ENCODE data around the gene CLDN7. TPM values are rescaled to one million over a fixed set of nuclear protein-coding genes. Genes with fewer than 3 reads are reported as not detected.

Gene CLDN7
- total RNA-seq, 4 donors from 2014 or later, result 1.4 to 16.9 (median 4.7) TPM; not detected in 1

- WGBS, 2 donors (ENCODE audit: low coverage in 1 of 2), result 60 to 75% methylated on average over 1 to 2 of the region's 4 CpGs
- Histone ChIP-seq H3K9me3 (no peaks in the 10 kb centered on the region), H3K4me1 (peaks cover 0 to 34% (median 22%) of the 10 kb centered on the region in 3 donors), H3K36me3 (peaks cover 0 to 45% of the 10 kb centered on the region in 2 donors), H3K4me3 (no peak overlapping the region), H3K27ac (no peak overlapping the region), H3K27me3 (peaks cover 51% of the 10 kb centered on the region)
- TF ChIP-seq EP300 (IDR thresholded peaks at IDR 0.05) (no peak), POLR2A (IDR thresholded peaks at IDR 0.05) (no peak)
- TF ChIP-seq, protein P1, sequence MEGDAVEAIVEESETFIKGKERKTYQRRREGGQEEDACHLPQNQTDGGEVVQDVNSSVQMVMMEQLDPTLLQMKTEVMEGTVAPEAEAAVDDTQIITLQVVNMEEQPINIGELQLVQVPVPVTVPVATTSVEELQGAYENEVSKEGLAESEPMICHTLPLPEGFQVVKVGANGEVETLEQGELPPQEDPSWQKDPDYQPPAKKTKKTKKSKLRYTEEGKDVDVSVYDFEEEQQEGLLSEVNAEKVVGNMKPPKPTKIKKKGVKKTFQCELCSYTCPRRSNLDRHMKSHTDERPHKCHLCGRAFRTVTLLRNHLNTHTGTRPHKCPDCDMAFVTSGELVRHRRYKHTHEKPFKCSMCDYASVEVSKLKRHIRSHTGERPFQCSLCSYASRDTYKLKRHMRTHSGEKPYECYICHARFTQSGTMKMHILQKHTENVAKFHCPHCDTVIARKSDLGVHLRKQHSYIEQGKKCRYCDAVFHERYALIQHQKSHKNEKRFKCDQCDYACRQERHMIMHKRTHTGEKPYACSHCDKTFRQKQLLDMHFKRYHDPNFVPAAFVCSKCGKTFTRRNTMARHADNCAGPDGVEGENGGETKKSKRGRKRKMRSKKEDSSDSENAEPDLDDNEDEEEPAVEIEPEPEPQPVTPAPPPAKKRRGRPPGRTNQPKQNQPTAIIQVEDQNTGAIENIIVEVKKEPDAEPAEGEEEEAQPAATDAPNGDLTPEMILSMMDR (IDR thresholded peaks at IDR 0.05), result no peak
- no peak for ATAC-seq
These were observed 2.1 kb downstream of the CLDN7 start for GRCh38 chr17:7260151-7260550.

DNA sequence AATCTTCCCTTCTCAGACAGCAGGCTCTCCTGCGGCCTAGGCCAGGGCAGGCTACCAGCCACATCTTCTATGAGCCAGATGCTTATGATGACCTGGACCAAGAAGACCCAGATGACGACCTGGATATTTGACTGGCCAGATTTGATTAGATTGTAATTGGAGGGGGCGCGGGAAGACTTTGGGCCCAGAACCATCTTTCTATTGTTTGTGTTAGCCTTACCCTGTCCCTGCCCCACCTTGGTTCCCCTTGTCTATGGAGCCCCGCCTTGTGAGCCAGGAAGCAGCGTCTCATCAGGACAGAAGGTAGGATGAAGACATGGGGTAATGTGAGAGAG, 2.8 kb downstream of the CLDN7 start:
- Histone ChIP-seq H3K4me1 (peaks cover 0 to 34% (median 22%) of the 10 kb centered on the region in 3 donors), H3K36me3 (peaks cover 0 to 51% of the 10 kb centered on the region in 2 donors), H3K9me3 (no peaks in the 10 kb centered on the region), H3K27ac (no peak overlapping the region), H3K27me3 (peaks cover 45% of the 10 kb centered on the region), H3K4me3 (no peak overlapping the region)
- ATAC-seq, result no peak
- WGBS, 2 donors (ENCODE audit: low coverage in 1 of 2), result 94 to 96% methylated on average over 3 of the region's 6 CpGs
- no peak for TF ChIP-seq POLR2A (IDR thresholded peaks at IDR 0.05)
- no peak for TF ChIP-seq POLR2AphosphoS5 (IDR thresholded peaks at IDR 0.05)
- TF ChIP-seq, protein P1 (IDR thresholded peaks at IDR 0.05), result no peak
- no peak for TF ChIP-seq EP300 (IDR thresholded peaks at IDR 0.05)

GRCh38 chr17:7258731-7259554, 3.3 kb downstream of the CLDN7 start:
- Histone ChIP-seq H3K9me3 (no peaks in the 10 kb centered on the region), H3K36me3 (peaks cover 0 to 56% of the 10 kb centered on the region in 2 donors), H3K4me3 (no peak overlapping the region), H3K27me3 (peaks cover 39% of the 10 kb centered on the region), H3K4me1 (peaks cover 0 to 34% (median 22%) of the 10 kb centered on the region in 3 donors), H3K27ac (no peak overlapping the region)
- TF ChIP-seq POLR2AphosphoS5 (IDR thresholded peaks at IDR 0.05) (no peak), POLR2A (IDR thresholded peaks at IDR 0.05) (no peak), EP300 (IDR thresholded peaks at IDR 0.05) (no peak)
- TF ChIP-seq, protein P1 (IDR thresholded peaks at IDR 0.05), result no peak
- WGBS, 2 donors (ENCODE audit: low coverage in 1 of 2), result 71 to 80% methylated on average over 1 of the region's 7 CpGs
- no peak for ATAC-seq

- no peak for ATAC-seq
- Histone ChIP-seq H3K27me3 (peaks cover 18% of the 10 kb centered on the region), H3K27ac (no peak overlapping the region), H3K36me3 (peaks cover 0 to 56% of the 10 kb centered on the region in 2 donors), H3K4me1 (peaks cover 0 to 33% (median 20%) of the 10 kb centered on the region in 3 donors), H3K4me3 (no peak overlapping the region), H3K9me3 (no peaks in the 10 kb centered on the region)
- no peak for TF ChIP-seq POLR2AphosphoS5 (IDR thresholded peaks at IDR 0.05)
- WGBS, 2 donors (ENCODE audit: low coverage in 1 of 2), result 66 to 73% methylated on average over 2 to 3 of the region's 8 CpGs
These were observed 5.4 kb downstream of the CLDN7 start for GRCh38 chr17:7256766-7257456.

DNA sequence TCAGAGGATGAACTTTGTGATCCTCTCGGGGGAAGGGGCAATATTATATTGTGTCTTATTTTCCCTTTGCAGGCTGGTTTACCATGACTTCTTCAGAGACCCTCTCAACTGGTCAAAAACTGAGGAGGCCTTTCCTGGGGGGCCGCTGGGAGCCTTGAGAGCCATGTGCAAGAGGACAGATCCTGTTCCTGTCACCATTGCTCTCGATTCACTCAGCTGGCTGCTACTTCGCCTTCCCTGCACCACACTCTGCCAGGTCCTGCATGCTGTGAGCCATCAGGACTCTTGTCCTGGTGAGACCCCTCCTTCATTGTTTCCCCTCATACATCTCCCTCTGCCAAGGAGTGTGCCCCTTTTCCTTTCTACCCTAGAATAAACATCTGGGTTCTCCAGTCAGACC, 7.8 kb downstream of the CLDN7 start:
- H3K4me1 ChIP-seq, result peaks cover 5 to 29% (median 17%) of the 10 kb centered on the region in 3 donors
- H3K4me3 ChIP-seq, result no peak overlapping the region
- H3K27ac ChIP-seq, result no peak overlapping the region
- H3K9me3 ChIP-seq, result no peaks in the 10 kb centered on the region
- WGBS, 2 donors (ENCODE audit: low coverage in 1 of 2), result 62 to 76% methylated on average over 1 to 4 of the region's 4 CpGs
- H3K36me3 ChIP-seq, result peaks cover 0 to 55% of the 10 kb centered on the region in 2 donors
- no peak for ATAC-seq
- no peak for TF ChIP-seq POLR2AphosphoS5 (IDR thresholded peaks at IDR 0.05)
- no peaks in the 10 kb centered on the region for H3K27me3 ChIP-seq

Measured in gastroesophageal sphincter (tissue), 4 donors.